Lung (tissue), 12 donors: ENCODE measurements around the gene SPAAR. TPM values are rescaled to one million over a fixed set of nuclear protein-coding genes. Genes with fewer than 3 reads are reported as not detected.
A peak's percentile ranks its signal among the peaks of the same experiment; 100 is the strongest.

ENCODE experiments used
- ATAC-seq: fragments of 200-7000 bp; cut with Tn5 transposase; one replicate; pipeline ENCODE4 v1.9.1; 2020; ENCODE audit warnings: moderate number of reproducible peaks; ENCODE audit not compliant: insufficient read depth, low FRiP score
- DNase-seq, 3 donors: peaks; one replicate each; pipeline ENCODE4 v3.0.0-alpha.2; 2013 to 2017
- H3K27ac ChIP-seq, 2 donors: one replicate each; pipeline ENCODE4 v1.5.1; 2013; ENCODE audit warnings: mild to moderate bottlenecking in 2 of 2, moderate library complexity in 2 of 2, control low read depth in 1 of 2, inconsistent platforms in 1 of 2, low read depth in 1 of 2, low read length in 1 of 2
- H3K27me3 ChIP-seq, 3 donors: one replicate each; pipeline ENCODE4 v1.5.1; 2013; ENCODE audit warnings: low read length in 2 of 3; ENCODE audit not compliant: control insufficient read depth in 3 of 3, insufficient read depth in 3 of 3
- H3K36me3 ChIP-seq, 4 donors: one replicate each; pipeline ENCODE4 v1.5.1; 2013; ENCODE audit warnings: low read length in 4 of 4, mild to moderate bottlenecking in 1 of 4, moderate library complexity in 1 of 4; ENCODE audit not compliant: control insufficient read depth in 4 of 4, insufficient read depth in 4 of 4
- H3K4me1 ChIP-seq, 5 donors: one replicate each; pipeline ENCODE4 v1.5.1; 2013; ENCODE audit warnings: low read length in 5 of 5, mild to moderate bottlenecking in 2 of 5, moderate library complexity in 1 of 5; ENCODE audit not compliant: control insufficient read depth in 5 of 5, insufficient read depth in 5 of 5
- H3K4me3 ChIP-seq: one replicate; pipeline ENCODE4 v1.5.1; 2013; ENCODE audit warnings: mild to moderate bottlenecking, control low read depth, moderate library complexity
- H3K9ac ChIP-seq, 2 donors: one replicate each; pipeline ENCODE4 v1.5.1; 2013; ENCODE audit warnings: low read length in 2 of 2, control low read depth in 1 of 2; ENCODE audit not compliant: insufficient read depth in 1 of 2
- H3K9me3 ChIP-seq, 4 donors: one replicate each; pipeline ENCODE4 v1.5.1; 2013; ENCODE audit warnings: low read length in 3 of 4, mild to moderate bottlenecking in 1 of 4, moderate library complexity in 1 of 4; ENCODE audit not compliant: control insufficient read depth in 4 of 4, insufficient read depth in 3 of 4
- CTCF ChIP-seq: IDR thresholded peaks from 2 replicates; pipeline ENCODE4 v1.5.1; 2012; ENCODE audit warnings: mild to moderate bottlenecking; ENCODE audit errors: control extremely low read depth, extremely low read depth
- WGBS, 2 donors: extraction: QIAGEN DNeasy Blood & Tissue Kit; methylation state at CpG; one replicate each; pipeline ENCODE4 v1.1.7; 2013; 5-methylcytosine and 5-hydroxymethylcytosine counted together
- polyA plus RNA-seq, 2 donors: library from polyadenylated mRNA; stranded (reverse); fragments of 200-250 nt; gene quantifications; one replicate each; pipeline ENCODE4 v1.2.1, GENCODE V29; 2013
- total RNA-seq, 2 donors: library from RNA; depleted of rRNA in 1 of 2; stranded (reverse); fragments of >200 nt in 1 of 2; gene quantifications; one replicate each; pipeline ENCODE4 v1.2.1, GENCODE V29; 2014 to 2021
- donor health status: control.
- donor health status: control.
- donor health status: Bipolar disorder and iron deficiency.
- donor health status: healthy.
- donor health status: DM: yes; HTN: yes; CAD: no.

SPAAR gene
- total and polyA plus RNA-seq, 4 donors, result 3.7 to 6.7 (median 5.7) TPM

DNA sequence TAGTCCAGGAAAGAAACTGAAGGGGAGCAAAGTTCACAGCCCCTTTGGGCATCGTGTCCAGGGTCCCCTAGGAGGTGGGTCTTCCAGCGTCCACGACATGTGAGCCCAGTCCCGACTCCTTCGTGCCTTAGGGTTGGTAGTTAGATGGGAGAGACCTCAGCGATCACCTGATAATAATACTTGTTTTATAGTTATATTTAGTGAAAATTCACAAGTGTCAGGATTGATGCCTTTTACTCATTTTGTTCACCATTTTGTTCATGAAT is 20.1 kb downstream of the SPAAR start:
- no peak for ATAC-seq
- Histone ChIP-seq H3K4me3 (no peak overlapping the region), H3K36me3 (no peaks in the 10 kb centered on the region), H3K9ac (no peak overlapping the region), H3K4me1 (peaks cover 0 to 4% (median 0%) of the 10 kb centered on the region in 5 donors), H3K9me3 (peaks cover 0 to 1% (median 0%) of the 10 kb centered on the region in 4 donors), H3K27me3 (no peaks in the 10 kb centered on the region), H3K27ac (peak overlapping the region in 1 of 2 donors; percentile 45)
- 73 to 83% methylated on average over 6 of the region's 6 CpGs for WGBS, 2 donors
- DNase-seq, result no peak
- no peak for TF ChIP-seq CTCF

DNA sequence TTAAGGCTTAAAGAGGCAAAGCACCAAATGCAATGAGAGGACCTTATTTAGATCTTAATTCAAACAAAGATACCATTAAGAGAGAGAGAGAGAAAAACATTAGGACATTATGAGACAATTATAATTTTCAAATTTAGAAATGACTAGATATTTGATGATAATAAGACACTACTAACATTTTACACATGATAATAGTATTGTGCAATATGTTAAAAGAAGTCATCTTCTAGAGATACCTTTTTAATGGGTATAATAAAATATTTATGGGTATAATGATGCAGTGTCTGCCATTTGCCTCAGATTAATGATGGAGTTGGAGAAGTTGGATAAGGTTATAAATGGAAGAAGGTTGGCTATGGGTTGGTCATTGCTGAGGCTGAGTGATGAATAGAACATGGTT is 21.2 kb downstream of the SPAAR start:
- Histone ChIP-seq H3K9ac (no peak overlapping the region), H3K4me3 (no peak overlapping the region), H3K36me3 (no peaks in the 10 kb centered on the region), H3K27me3 (no peaks in the 10 kb centered on the region), H3K27ac (no peak overlapping the region), H3K4me1 (peaks cover 0 to 4% (median 0%) of the 10 kb centered on the region in 5 donors), H3K9me3 (no peaks in the 10 kb centered on the region)
- DNase-seq (no peak), ATAC-seq (no peak)
- no peak for TF ChIP-seq CTCF

DNA sequence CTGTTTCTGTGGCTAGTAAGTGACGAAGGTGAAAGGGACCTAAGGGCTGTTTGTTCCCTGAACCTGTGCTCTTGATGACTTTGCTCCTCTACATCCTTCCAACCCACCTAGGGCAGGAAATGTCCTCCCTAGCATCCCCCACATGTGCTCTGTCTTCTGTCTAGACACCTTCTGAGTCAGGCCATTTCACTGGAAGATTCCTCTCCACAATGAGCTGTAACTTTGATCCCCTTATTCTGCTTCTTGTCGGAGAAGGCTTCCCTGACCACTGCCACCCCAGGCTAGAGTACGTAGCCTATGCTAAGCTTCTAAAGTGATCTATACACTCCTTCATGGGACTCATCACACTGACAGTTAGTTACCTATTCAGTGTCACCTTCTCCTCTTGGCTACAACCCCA is 21.7 kb downstream of the SPAAR start:
- Histone ChIP-seq H3K9me3 (no peaks in the 10 kb centered on the region), H3K9ac (no peak overlapping the region), H3K4me3 (no peak overlapping the region), H3K27ac (no peak overlapping the region), H3K4me1 (peaks cover 0 to 4% (median 0%) of the 10 kb centered on the region in 5 donors), H3K36me3 (no peaks in the 10 kb centered on the region), H3K27me3 (no peaks in the 10 kb centered on the region)
- no peak for DNase-seq
- TF ChIP-seq CTCF, result no peak
- no peak for ATAC-seq
- 92 to 96% methylated on average over 3 of the region's 3 CpGs for WGBS, 2 donors

DNA sequence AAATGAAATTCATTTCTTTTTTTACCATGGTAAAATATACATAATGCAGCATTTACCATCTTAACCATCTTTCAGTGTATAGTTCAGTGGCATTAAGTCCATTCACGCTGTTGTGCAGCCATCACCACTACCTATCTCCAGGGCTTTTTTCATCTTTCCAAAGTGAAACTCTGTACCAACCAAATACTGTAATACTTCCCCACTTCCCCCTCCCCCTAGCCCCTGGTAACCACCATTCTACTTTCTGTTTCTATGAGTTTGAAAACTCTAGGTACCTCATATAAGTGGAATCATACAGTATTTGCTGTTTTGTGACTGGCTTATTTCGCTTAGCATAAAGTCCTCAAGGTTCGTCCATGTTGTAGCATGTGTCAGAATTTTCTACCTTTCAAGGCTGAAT is 23.4 kb downstream of the SPAAR start:
- no peaks in the 10 kb centered on the region for H3K27me3 ChIP-seq
- no peak overlapping the region for H3K4me3 ChIP-seq
- TF ChIP-seq CTCF, result no peak
- H3K9ac ChIP-seq, result no peak overlapping the region
- peaks cover 0 to 4% (median 0%) of the 10 kb centered on the region in 5 donors for H3K4me1 ChIP-seq
- DNase-seq (no peak), ATAC-seq (no peak)
- whole genome bisulfite sequencing, 2 donors, result 68 to 79% methylated on average over 3 of the region's 3 CpGs
- H3K27ac ChIP-seq, result no peak overlapping the region
- H3K36me3 ChIP-seq, result no peaks in the 10 kb centered on the region
- no peaks in the 10 kb centered on the region for H3K9me3 ChIP-seq
